ENCODE data around the gene GVQW3.
A peak's percentile ranks its signal among the peaks of the same experiment; 100 is the strongest.
"Not testable (repeated sequence)": the region's sequence is repeated elsewhere in the genome, so short reads cannot be mapped to it uniquely, and the experiment has no call there.

Gene GVQW3

DNA sequence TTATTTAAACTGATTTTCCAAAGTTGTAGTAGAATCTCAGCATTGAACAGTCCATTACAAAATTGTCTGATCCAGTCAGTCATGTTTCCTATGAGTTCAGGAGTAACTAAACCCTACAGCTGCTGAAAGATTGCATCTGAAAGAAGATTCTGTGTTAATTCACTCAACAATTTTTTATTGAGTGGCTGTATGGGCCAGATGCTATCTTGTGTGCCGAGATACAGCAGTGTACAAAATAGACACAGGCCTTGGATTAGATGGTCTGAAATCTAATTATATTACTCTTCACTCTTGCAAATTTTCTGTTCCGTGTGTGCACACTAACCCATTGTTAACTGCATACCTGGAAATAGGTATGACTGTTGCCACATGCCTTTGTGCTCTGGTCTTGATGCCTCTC is 7.3 kb downstream of the GVQW3 start:
- DNase-seq, result no peak

GRCh38 chr11:76391021-76391420 is 9.9 kb downstream of the GVQW3 start:
- DNase-seq, result no peak

DNA sequence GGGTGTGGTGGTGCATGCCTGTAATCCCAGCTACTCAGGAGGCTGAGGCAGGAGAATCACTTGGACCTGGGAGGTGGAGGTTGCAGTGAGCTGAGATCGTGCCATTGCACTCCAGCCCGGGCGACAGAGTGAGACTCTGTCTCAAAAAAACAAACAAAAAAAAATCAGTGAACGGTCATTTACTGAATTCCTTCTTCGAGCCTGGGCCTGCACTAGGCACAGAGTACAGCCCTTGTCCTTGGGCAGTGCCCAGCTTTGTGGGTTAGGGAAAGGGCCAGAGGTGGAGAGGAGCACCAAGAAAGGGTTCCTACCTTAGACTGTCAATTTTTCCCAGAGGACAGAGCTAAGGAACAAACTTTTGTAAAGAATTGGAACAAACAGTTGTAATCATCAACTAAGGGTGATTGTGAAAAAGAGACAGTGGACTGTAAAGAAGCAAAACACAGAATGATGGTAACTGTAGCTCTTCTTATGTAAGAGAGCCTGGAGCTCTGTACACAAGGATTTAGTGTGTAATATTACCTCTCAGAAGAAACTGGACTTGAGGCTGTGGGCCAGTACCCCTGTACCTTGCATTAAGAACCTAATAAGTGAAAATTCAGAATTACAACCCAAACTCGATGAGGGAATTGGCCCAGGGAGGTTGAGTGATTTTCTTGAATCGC is 10.8 kb downstream of the GVQW3 start:
- no peak for DNase-seq

DNA sequence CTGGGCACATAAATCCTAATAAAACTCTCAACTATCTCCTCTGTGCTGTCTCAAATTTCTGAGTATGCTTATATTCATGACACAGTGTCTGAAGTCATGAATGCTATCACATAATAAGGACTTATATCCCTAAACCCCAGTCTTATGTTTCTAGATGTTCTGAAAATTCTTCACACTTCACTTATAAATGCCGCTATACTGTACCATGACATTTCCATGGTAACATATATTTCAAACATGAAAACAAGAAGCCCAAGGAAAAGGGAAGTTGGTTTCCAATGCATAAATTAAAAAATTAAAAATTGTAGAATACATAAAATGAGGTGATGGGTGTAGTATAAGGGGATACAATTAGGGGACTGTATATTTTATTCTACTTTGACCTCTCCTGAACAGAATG is 11.7 kb downstream of the GVQW3 start:
- DNase-seq, result no peak

DNA sequence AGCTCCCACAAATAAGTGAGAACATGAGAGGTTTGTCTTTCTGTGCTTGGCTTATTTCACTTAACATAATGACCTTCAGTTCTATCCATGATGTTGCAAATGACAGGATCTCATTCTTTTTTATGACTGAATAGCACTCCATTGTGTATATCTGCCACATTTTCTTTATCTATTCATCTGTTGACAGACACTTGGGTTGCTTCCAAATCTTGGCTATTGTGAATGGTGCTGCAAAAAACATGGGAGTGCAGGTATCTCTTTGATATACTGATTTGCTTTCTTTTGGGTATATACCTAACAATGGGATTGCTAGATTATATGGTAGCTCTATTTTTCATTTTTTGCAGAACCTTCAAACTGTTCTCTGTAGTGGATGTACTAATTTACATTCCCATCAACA is 13.3 kb downstream of the GVQW3 start:
- no peak for DNase-seq

DNA sequence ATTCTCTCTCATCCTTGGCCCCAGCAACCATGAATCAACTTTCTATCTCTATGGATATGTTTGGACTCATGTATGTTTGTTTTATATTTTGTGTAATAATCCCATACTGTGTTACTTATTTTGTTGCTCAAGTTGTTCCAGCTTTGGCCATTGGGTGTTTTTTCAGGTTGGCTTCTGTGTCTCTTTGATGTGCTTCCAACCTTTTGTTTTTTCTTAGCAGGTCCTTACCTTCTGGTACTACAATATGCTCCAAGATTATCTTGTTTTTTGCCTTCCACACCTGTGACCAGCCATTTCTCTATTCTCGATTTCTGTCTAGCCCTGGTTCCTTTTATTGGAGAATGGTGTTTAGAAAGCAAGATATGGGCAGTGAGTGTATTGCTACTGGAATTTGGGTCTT is 14.2 kb downstream of the GVQW3 start:
- no peak for DNase-seq

- DNase-seq, result no peak
These were observed 16.3 kb downstream of the GVQW3 start for GRCh38 chr11:76397383-76397782.

GRCh38 chr11:76400967-76401366 is 19.8 kb downstream of the GVQW3 start:
- DNase-seq, result no peak

- DNase-seq, result not testable (repeated sequence)
These were observed 20.4 kb downstream of the GVQW3 start for GRCh38 chr11:76401484-76401883.

- DNase-seq, result no peak
These were observed 25.2 kb downstream of the GVQW3 start for GRCh38 chr11:76406359-76406758.

DNA sequence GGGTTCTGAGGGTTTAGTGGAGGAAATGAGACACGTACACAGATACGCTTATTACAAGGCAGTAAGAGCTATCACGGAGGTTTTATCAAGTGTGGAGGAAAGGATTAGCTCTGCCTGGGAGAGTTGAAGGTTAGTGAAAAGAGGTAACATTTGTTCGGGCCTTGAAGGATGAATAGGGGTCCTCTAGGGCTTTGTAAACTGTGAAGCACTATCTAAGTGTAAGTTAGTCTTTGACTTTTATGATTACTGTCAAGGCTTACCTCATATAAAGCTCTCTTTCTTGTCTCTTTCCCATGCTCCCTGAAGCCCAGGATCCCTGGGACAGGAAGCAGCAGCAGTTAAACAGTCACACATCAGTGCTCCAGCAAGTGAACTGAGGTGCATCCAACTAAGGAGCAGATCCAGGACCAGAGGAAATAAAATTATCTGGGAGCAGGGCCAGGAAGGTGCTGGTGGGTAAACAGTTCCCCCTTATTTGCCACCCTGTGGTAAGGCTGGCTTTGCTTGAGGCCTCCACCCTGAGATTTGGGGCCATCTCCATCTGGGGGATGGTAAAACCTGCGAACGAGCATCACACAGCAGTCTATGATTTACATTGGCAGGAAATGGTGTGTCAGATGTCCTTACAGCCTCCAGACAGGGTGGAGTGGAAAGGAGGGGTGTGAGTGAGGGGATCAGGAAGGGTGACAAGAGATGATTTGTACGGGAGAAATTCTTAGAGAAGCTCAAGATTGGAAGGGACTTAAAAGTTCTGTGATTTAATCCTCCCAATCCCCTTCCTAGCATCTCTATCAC is 27.2 kb downstream of the GVQW3 start:
- DNase-seq, result no peak

DNA sequence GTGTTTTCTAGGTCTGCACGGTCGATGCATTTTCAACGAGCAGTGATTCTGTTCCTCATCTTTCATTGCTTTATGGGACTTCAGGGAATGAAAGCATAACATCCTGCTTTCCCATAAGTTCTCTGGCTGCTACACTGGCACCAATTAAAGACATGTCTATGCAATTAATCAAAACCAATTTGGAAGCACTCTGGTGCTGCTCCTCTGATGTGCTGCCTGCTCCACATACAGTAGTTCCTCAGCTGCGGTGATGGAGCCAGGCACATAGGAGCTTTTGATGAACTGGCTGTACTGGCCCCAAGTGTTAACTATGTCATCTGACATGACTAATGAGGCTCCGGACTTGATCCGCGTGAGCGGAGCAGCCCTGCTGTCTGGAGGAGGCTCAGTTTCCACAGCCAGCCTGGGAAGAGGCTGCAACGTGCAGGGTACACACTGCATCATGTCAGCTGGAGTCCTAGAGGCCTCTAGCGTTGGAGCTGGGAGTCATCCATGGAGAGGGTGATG is 29.8 kb downstream of the GVQW3 start:
- DNase-seq, result no peak

DNA sequence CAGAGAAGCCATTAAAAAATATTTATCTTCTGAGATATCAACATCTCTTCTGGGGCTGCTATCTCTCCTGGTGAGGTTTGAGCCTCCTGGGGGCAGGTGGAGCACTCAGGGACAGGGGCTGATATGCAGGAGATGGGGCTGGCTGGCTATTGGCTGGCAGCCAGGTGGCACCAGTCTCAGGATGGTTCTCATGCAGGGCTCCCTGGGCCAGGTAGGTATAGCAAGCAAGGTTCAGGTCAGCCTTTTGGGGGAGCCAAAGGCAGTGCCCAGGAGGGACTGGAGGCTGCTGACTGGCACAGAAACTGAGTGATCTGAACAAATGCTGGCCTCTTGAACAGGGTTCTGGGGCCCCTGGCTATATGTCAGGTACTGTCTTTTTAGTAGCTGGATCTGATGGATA is 34.0 kb downstream of the GVQW3 start:
- DNase-seq, result no peak

GRCh38 chr11:76419896-76420295 is 38.8 kb downstream of the GVQW3 start:
- DNase-seq, result no peak

DNA sequence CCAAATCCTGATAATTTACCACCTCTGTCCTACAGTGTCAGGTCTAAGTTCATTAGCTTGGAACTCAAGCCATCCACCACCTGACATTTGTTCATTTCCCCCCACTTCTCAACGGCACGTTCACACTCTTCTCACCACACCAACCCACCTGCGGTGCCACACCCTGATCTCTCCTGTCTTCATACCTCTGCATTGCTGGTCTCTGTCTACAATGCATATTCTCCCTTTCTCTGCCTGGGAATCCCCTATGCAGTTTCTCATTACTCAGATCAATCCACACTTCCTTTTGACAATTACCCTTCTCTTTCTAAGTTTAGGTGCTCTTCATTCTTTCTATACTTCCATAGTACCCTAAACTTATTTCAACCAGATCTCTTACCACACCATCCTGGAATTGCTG is 43.3 kb downstream of the GVQW3 start:
- no peak for DNase-seq

GRCh38 chr11:76424891-76425290 is 43.8 kb downstream of the GVQW3 start:
- no peak for DNase-seq

DNA sequence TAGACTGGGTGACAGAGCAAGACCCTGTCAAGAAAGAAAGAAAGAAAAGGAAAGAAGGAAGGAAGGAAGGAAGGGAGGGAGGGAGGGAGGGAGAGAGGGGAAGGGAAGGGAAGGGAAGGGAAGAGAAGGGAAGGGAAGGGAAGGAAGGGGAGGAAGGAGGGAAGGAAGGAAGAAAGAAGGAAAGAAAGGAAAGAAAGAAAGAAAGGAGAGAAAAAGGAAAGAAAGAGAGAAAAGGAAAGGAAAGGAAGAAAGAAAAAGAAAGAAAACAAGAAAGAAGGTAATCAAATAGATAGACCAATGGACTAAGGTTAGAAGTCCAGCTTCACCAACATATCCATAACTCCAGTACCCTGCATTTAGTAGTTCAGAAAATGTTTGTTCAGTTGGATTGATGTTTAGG is 45.5 kb downstream of the GVQW3 start:
- no peak for DNase-seq

GRCh38 chr11:76436020-76436419 is 54.9 kb downstream of the GVQW3 start:
- DNase-seq, result peak; percentile 4

DNA sequence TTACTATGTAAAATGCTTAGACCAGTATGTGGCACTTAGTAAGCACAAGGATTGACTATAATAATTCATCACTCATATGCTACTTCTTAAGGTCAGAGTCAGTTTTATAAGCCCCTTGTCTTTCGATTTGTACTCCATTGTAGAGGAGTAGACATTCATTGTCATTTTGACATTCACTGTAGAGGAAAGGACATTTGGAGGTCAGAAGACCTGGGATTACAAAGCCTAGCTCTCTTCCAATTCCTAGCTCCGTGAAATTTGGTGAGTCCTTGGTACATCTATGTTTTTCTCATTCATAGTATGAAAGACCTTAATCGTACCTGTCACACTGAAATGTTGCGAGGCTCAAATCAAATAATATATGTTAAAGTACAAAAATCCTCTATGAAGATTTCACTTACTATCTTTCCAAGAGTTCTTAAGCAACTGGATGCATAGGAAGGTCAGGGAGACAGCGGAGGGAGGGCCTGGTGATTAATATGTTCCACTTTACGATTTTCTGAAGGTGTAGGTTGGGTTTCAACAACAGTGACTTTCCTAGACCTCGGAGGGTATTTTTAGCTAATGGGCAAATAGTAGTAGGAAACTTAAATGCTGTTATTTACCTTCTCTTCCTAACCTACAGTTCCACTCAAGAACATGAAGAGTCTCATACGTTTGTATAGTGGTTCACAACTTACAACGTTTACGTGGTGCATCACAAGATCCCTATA is 62.3 kb downstream of the GVQW3 start:
- DNase-seq, result peak; percentile 4

GRCh38 chr11:76444065-76444383 is 62.9 kb downstream of the GVQW3 start:
- DNase-seq, result no peak

DNA sequence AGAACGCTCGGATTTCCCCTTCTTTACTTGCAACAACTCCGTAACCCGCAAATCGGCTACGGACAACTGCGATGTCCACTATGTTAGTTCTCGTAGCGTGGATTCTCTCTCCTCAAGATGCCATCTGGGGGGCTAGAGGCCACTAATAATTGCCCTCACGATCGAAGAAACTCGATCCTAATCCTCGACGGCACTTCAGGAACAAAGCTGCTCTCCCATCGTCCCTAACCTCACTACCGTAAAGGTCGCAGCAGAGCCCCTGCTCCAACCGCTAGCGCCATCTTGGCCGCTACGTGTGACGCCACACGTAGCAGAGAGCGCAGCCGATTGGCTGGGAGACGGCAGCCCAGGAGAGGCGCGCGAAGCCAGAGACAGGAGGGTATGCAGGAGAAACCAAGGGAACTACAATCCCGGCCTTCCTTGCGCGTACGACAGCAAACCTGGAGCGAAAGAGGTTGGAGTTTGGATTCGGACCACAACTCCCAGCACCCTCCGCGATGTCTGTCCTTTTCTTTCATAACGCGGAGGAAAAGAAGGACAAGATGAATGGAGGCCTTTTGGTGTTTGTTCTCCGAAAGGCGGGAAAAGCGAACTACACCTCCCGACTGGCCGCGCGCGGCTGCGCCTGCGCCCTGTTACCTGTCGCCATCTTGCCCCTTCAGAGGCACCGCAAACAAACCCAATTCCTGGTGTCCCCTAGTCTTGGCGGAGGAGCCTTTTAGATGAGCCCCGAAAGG is 63.4 kb downstream of the GVQW3 start, which contains the start of gene EMSY:
EMSY (plus strand) TSS at position 635 of the 737 bp plus-strand sequence. CDS start 1,921 bp downstream, outside the sequence.
- peak; percentile 100 for DNase-seq

DNA sequence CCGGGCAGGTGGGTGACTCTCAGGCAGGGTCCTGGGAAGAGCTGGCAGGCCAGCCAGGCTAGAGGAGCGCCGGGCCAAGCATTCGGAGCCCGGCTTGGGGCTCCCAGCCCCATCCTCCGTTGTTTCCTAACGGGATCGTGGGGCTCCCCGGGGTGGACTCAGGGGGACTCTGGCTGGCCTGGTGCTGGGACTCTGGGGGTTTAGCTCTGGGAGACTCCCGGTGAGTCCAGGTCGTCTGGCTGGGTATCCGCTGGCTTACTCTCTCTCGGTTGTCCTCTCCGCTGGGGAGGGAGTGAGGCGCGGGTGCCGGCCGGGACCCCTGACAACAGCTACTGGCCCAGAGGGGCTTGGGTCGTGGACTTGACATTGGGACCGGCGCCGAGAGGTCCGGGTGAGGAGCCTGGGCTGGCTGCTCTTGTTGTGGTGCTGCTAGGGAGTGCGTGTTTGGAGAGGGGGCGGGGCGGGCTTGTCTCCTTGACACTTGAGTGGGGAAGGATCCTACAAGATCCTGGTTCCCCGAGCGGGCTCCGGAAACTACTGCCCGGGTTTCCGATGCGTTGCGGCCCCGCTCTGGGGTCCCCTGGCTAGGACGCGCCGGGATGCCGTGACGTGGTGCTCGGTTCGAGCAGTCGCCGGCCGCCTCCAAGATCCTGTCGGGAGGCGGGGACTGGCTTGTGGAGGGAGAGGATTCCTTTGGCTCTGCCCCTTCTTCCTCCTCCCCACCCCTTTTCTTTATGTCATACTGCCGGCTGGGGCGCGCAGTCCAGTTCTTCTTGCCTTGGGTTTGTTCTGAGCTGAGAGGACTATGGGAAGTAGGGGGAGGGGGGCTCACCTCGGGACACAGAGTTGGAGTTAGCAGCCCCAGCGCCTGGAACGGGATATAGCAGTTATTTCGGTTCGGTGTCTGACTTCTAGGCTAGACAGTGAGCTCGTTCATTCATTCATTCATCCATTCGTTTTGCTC is 64.3 kb downstream of the GVQW3 start:
- peak; percentile 86 for DNase-seq

Data from HCEC 1CT (cell line).